Stimulated activated CD8-positive, alpha-beta memory T cell treated with anti-CD3 and anti-CD28 coated beads, Interleukin-15, amount 100 ng/mL, for 24 hours (primary cell): Measurements from ENCODE around the gene MAN2B2.

Experiments used
- DNase-seq: peaks from one replicate; pipeline ENCODE4 v3.0.0-alpha.2; 2020; ENCODE audit warnings: low read depth

The MAN2B2 gene

DNA sequence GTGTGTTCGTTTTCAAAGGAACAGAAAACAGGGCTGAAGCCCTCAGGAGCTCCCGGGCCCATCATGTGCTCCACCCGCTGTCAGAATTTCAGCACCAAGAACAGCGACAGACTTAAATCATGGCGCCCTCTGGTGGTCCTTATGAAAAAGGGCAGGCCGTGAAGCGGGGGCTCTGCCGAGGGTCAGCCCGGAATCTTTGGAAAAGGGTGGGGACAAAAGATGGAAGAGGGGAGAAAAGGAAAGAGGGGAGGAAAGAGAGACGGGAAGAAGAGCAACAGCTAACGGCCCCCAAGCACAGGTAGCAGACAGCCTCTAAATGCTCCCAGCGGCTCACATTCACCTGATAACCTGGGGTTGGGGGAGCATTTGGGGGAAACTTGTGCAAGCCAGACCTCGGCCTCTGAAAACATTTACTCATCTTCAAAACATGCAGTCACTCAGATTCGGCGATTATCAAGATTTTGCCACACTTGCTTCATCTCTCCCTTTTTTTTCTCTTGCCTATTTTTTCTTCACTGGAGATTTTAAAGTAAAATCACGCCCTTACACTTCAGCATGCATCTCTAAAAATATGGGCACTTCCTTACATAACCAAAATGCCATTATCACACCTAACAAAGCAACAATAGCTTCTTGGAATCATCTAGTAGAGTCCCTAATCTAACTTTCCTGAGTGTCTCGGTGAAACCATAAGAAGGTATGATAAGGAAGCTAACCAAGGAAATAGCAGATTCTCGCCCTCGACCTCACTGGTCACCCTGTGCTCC lies 28.1 kb upstream of the MAN2B2 start:
- no peak for DNase-seq

DNA sequence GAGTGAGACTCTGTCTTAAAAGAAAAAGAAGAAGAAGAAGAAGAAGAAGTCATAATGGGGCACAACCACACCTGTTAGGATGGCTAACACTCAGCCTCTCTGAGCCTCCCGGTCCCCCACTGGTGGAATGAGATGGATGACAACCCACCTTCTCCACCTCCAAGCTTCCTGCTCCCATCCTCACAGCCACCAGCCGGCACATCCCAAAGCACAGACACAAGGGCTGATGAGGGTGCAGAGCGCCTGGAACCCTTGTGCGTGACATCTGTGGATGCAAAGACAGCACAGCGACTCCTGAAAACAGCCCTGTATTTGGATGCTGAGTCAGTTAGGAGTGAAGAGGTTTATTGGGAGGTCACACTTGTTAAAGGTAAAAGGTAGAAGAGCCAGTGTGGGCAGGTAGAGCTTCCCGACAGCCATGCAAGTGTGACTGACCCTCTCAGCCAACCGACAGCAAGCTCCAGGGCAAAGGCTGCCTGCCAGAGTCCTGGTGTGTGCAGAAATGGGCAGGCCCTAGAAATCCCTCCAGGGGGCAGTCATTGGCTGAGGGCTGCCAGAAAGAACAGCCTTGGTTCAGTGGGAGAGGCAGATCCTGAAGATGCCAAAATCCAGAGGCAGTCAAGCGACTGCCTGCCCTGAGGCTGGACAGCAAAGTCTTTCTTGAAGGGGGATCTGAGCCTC lies 26.6 kb upstream of the MAN2B2 start:
- no peak for DNase-seq

DNA sequence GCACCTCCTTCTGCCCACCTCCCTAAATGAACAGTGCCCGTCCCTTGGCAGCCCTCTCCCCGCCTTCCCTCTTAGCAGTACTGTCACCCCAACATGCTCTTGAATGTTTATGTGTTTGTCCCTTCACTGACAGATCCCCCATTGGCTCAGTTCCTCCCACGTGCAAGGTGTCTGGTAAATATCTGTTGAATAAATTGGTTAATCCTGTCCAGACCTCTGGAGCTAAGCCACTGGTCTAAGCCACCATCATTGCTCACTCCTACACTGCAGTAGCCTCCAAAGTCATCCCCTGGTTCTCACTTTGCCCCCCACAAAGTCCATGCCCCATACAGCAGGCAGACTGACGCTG lies 26.1 kb upstream of the MAN2B2 start:
- no peak for DNase-seq

DNA sequence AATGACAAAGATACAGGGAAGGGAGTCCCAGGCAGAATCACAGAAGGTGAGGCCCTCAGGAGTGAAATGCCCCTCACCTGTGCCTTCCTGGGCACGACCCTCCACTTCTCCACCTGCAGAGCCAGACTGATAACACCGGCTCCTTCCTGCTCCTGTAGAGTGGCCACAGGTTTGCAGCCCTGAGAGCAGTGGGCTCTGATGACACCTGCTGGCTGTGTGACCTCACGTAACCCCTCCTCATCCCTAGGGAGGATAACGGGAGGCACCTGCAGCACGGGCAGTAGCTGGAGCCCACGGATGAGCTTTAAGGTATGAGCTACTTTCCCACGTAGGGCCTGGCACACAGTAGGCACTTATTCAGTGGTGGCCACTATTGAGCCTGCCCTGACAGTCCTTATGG lies 25.5 kb upstream of the MAN2B2 start:
- DNase-seq: no peak

DNA sequence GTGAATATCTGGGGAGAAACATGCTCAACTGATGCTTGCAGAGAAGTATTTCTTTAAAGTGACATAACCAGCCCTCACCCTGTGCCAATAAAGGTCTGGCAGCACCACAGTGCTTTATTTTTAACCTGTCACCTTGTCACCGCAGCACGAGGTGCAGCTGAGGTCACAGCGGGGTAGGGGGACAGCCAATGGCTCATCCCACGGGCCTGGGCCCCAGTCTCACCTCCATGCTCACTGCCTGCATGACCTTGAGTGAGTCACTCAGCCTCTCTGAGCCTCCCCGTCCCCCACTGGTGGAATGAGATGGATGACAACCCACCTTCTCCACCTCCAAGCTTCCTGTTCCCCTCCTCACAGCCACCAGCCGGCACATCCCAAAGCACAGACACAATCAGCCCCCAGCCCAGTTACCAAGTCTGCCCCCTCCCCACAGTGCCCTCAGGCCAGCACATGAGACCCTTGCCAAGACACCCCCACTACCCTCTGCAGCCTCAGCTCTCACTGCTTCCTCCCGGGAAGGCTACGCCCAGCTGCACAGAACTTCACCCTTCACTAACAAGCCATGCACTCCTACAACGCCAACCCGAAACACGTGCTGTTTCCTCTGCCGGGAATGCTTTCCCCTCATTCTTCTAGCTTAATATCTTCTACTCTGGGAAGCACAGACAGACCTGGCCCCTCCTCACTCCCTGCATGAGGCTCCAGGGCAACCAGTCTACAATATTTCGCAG lies 24.9 kb upstream of the MAN2B2 start:
- no peak for DNase-seq

DNA sequence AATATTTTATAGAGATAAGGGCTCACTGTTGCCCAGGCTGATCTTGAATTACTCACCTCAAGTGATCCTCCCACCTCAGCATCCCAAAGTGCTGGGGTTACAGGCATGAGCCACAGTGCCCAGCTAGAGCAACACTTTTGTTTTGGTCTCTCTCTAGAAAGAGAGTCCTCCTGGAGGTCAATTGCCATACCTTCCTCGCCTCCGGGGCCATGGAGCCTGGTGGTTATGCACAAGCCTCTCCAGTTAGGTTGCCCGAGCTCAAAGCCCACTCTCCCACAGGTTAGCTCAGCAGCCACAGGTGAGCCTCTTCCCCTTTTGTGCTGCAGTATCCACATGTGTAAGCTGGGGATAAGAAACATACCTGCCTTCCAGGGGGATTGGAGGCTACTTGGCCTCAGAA lies 24.2 kb upstream of the MAN2B2 start:
- no peak for DNase-seq

DNA sequence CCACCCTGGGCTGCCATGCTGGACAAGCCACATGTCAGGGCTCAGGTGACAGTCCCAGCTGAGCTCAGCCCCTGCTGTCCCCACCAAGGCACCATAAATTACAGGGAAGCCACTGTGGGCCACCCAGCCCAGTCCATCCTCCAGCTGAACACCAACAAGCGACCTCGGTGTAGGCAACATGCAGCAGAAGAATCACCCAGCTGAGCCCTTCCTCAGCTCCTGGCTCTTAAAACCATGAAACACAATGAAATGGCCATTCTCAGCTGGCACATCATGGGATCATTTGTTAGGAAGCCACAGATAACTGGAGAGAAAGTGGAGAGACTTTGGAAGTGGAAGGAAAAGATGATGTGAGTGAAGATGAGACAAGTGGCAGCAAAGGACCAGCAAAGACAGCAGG lies 23.3 kb upstream of the MAN2B2 start:
- no peak for DNase-seq

DNA sequence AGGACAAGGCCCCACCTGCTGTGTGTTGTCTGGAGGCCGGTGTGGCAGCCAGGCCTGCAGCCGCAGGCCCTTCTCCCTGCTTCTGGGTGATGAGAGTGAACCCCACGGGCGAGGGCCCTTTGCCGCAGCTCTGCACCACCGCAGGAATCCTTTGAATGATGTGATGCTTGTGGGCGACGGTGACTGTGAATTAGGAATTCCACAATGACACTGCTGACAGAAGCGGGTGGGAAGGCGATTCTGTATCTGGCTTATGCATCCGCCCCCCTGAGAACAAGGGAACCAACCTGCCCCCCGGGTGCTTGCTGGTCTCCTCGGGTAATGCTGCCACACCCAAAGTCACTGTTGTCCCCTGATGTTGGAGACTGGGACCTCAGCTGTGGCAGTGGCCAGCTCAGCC lies 19.5 kb upstream of the MAN2B2 start:
- DNase-seq: no peak

DNA sequence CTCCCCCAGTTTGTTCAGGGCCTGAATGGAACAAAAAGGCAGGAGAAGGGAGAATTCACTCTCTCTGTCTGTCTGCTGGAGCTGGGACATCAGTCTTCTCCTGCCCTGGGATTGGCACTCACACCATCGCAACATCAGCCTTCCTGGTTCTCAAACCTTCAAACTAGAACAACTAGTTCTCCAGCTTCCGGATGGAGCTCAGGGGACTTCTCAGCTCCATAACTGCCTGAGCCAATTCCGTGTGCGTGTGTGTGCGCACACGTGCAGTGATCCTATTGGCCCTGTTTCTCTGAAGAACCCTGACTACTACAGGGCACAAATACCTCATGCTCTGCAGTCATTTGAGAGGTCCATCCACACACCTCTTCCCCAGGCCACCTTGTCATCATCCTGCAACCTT lies 18.7 kb upstream of the MAN2B2 start:
- no peak for DNase-seq

DNA sequence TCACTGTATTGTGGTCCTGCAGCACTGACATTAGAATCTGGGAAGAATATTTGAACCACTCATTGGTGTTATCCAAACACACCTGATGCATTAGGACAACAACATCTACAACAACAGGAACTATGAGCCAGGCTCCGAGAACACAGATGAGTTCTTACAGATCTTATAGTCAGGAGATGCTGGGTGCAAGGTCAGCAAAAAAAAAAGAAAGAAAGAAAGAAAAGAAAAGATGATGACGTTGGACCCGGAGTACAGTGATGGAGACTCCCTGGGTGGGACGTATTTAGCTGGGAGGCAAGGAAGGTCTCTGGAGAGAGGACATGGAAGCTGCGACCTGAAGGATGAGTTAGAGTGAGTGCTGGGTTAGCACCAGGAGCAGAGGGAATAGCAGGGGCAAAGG lies 17.8 kb upstream of the MAN2B2 start:
- DNase-seq: no peak

DNA sequence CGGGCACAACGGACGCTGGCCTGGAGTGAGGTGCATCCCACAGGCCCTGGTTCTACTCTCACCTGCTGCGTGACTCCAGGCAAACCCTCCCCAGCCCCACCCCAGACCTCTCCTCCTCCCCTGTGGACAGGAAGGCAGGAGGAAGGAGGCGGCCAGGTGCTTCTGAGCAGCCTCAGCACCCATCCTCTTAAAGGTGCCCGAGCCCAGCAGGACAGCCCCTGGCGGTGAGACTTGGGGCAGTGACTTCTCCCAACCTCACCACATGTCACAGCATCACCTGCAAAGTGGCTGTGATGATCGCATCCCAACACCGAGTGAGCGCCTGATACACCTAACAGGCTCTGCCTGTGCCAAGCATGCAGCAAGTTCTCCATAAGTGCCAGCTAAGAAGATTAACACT lies 17.1 kb upstream of the MAN2B2 start:
- no peak for DNase-seq

DNA sequence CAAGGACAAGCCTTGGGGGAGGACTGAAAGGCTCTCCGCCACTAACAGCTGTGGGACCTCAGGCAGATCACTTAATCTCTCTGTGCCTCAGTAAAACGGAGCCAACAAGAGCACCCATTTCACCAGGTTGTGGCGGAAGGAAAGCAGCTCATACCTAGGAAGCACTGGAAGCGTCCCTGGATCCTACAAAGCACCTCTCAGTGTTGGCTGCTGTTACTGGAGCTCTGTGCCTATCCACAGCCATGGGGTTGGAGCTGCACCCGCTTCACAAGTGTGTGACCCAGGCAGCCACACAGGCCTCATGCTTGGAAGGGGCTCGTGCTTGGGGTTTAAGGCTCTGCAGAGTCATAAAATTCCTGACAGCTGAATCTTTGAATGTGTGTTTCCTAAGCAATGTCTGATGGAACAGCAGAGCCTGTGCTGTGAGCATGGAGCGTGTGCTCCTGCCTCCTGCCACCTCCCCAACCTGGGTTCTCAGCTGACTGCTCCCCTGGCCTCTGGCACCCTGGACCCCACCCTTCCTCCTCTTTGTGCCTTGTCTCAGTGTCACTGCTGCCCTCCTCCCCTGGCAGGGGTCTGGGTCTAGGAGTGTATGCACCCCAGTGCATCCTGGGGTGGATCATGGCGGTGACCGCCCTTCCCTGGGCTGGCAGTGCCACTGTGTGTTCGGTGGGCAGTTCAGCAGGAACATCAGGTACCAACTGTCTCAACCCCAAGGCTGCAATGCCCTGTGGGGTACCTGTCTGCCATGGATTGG lies 14.4 kb upstream of the MAN2B2 start:
- no peak for DNase-seq

DNA sequence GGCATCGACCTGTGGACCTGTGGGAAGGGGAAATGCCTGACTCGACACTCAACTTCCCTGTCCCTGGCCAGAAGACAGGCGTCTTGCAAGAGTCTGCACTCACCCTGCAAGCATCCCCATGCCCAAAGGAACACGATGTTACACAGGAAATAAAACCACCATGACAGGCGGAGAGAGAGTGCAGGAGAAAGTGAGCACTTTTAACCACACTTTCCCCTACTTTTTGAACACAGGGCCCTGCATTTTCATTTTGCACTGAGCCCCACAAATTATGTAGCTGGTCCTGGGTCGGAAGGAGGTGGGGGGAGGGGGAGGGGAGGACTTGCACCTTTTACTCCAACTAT lies 13.8 kb upstream of the MAN2B2 start:
- no peak for DNase-seq

DNA sequence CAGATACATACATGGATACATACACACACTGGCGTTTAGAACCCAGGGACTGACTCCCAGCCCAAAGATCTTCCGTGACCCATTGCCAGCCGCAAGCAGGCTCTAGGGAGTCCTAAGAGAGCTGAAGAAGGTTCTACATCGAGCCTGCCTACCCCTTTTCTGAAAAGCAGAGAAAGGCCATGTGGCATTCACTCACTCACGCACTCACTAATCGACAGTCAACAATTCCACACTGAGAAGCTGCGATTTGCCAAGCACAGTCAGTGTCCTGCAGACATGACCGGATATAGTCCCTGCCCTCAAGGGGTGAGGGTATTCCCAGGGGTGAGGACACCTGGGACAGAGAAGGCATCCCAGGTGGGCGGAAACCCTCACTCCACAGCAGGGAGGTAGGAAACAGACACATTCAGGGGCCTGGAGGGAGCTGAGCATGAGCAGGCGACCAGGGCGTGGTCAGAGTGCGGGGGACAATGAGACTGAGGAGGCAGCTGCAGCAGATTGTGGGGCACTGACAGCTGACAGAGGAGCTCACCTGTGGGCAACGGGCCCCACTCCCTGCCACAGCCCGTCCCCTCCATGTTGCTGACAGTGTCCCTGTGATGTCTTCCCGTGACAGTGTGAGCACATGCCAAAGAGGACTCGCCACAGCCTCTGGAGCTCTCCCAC lies 13.2 kb upstream of the MAN2B2 start:
- no peak for DNase-seq

DNA sequence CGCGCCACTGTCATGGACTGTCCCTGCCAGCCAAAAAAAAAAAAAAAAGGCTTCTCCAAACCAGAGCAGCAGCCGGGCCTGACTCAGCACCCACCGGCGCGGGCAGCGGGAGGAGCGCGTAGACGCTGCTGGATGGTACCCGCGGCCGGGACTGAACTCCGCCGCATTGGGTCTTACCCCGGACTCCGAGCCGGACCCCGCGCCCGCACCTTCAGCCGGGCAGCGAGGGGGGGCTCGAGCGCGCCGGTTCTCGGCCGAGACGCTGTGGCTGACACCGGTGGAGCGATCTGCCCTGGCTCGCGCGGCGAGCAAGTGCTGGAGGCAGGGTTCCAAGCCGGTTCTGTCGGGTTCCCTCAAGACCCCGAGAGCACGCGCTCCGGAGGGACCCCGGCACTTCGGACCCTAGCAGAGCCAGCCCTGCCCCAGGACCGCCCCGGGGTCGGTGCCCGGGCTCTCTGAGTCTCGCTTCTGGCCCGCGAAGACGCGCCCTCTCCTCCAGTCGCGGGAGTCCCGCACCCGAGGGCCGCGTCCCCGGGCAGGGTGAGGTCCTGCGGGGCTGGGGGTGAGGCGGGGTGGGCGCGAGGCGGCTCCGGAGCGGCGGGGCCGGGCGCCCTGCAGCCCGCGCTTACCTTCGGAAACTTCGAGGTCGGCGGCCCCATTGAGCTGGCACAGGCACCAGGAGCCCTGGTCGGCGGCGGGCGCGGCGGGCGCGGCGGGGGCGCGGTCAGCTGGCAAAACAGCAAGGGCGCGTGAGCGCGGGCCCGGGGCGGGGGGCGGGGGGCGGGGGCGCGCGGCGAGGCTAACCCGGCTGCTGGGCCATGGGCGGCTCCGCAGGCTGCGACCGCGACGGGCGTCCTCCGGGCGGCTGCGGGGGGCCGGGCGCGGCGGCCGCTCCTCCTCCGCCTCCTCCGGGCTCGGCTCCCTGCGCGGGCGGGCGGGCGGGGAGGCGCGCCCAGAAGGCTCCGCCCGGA lies 11.8 kb upstream of the MAN2B2 start:
- no peak for DNase-seq

DNA sequence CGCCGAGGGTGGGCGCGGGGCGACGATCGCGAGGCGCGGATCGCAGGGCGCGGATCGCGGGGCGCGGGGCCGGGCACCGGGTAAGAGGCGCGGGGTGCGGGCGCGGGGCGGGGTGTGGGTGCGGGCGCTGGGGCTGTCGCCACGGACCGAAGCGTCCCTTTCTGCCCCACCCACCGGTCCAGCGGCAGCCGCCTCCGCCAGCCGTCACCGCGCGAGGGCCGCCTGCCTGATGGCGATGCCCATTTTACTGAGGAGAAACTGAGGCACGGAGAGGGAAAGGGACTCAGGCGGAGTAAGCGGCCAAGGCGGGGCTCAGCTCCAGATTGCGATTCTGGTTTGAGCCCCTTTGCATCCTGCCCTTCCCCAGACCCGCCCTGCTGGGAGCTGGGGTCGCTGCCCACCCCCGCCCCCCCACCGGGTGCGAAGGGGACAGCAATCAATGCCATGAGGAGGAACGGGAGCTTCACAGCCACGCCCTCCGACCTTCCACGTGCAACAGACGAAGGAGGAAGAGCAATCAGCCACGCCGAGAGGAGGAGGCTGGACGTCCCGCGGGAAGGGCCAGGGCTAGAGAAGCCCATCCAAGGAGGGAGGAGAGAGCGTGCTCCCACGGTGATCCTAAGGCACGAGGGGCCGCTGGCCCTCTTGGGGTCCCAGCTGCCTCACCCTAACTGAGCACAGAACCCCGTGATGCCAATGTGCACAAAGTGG lies 10.9 kb upstream of the MAN2B2 start:
- DNase-seq: no peak

DNA sequence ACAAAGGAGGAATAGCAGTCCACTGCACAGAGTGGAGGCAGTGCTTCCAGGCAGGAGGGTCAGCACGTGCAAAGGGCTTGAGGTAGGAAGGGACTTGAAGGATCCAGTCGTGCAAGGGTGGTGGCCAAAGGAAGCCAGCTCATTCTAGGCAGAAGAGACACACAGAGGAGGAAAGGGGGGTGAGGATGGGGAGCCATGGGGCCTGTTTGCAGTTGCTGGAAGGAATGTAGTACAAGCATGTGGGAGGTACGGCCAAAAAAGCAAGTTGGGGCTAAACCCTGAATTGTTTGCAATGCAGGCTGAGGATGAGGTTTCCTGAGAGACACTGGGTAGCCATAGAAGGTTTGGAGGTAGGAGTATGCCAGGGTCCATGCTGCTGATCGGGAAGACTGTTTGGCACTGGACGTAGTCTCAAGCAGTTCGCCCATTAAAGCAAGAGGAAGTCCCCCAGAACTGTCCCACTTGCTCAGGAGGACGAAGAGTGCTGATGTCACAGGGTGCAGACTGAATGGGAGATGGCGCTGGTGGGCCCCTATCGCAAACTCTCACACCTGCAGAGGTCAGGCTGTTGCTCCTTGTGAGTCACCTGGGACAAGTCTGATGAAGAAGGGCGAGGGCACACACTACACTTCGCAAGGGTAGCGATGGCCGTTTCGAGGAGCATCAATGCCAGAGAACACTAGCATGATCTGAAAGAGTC lies 9.1 kb upstream of the MAN2B2 start:
- no peak for DNase-seq

DNA sequence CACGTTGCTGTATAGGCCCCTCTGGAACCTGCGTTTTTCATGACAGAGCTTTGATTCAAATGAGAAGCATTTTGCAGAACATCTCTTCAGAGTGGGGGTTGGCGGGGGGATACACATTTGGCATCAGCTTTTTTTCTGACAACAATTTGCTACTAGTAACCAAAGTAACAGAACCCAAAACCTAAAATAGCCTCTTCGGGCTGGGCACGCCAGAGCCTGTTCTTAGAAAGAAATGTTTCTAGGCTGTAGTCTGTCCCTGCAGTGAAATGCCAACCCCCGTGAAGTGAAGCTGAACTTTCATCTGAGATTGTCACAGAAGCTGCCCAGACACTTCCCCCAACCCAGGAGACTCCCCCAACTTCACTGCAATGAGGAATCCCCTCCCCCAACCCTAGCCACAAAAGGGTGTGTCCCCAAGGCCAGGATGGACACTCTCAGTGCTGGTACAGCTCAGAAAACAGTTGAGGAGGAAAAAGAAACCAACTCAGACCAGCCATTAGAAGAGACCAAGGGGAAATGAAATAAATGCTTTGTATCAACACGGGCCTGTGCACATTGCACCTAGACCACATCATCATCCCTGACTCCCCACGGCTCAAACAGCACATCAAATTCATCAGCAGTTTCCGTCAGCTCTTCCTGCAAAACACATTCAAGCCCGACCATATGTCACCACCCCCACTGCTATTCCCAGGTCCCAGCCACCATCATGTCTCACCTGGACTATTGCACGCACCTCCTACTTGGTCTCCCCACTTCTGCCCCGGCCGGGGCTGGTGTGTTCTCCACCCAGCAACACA lies 8.4 kb upstream of the MAN2B2 start:
- no peak for DNase-seq

DNA sequence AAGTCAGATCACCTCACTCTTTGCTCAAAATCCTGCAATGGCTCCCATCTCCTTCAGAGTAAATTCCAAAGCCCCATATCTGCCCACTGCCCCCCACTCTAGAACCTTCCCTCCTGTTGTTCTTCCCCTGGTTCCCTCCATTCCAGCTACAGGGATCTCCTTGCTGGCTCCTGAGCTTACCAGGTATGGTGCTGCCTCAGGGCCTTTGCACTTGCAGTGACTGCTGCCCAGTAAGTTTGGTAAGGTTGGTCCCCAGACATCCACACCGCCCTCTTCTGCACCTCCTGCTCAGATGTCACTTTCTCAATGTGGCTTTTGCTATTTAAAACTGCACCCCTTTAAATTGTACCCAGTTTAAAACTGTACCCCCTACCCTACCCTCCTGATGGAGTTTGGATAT lies 7.8 kb upstream of the MAN2B2 start:
- no peak for DNase-seq
